PC-9 (cell line): Measurements from ENCODE around the gene GOLPH3. TPM values are rescaled to one million over a fixed set of nuclear protein-coding genes. Genes with fewer than 3 reads are reported as not detected.

Experiments used
- BruUV-seq: library from RNA; stranded (reverse); fragments of 400-500 nt; replicated peaks from 2 replicates; lab custom pipeline; 2021; lab: Mats Ljungman, UMichigan
- CTCF ChIA-PET: fragments of 300-600 bp; sonication (Branson Sonifier 250); formaldehyde crosslinking; loops from one replicate; lab custom pipeline; 2022; ENCODE audit warnings: antibody characterized with exemption; lab: Charles Lee
- POLR2A ChIA-PET: fragments of 300-600 bp; sonication (Branson Sonifier 250); formaldehyde crosslinking; loops from one replicate; lab custom pipeline; 2022; ENCODE audit warnings: antibody characterized with exemption; ENCODE audit not compliant: unreplicated experiment; lab: Charles Lee
- DNase-seq, 2 experiments: peaks; one replicate each; pipeline versions ENCODE4 v3.0.0 to v3.0.0-alpha.2; 2015 to 2022; ENCODE audit warnings: mixed read lengths in 1 of 2
- H2AFZ ChIP-seq: fragments of 200-600 bp; sonication (generic); 2 replicates; pipeline ENCODE4 v1.8.1; 2017; ENCODE audit warnings: antibody characterized with exemption
- H3F3A ChIP-seq: fragments of 200-600 bp; sonication (generic); 2 replicates; pipeline ENCODE4 v1.8.1; 2017; ENCODE audit warnings: antibody characterized with exemption, mild to moderate bottlenecking, low read depth; ENCODE audit not compliant: insufficient read depth
- H3K27ac ChIP-seq: fragments of 200-600 bp; sonication (generic); 2 replicates; pipeline ENCODE4 v1.6.1; 2016; ENCODE audit warnings: mixed run types
- H3K27me3 ChIP-seq: fragments of 200-600 bp; sonication (generic); 2 replicates; pipeline ENCODE4 v1.6.1; 2016; ENCODE audit warnings: low read depth, mixed run types; ENCODE audit not compliant: insufficient read depth
- H3K36me3 ChIP-seq: fragments of 200-600 bp; sonication (generic); 2 replicates; pipeline ENCODE4 v1.6.1; 2016; ENCODE audit warnings: low read depth, mixed run types
- H3K4me1 ChIP-seq: fragments of 200-600 bp; sonication (generic); replicated peaks from 2 replicates; pipeline ENCODE4 v1.6.1; 2016; ENCODE audit warnings: mixed run types; ENCODE audit not compliant: insufficient read depth
- H3K4me2 ChIP-seq: fragments of 200-600 bp; sonication (generic); 2 replicates; pipeline ENCODE4 v1.6.1; 2017; ENCODE audit warnings: mixed run types
- H3K4me3 ChIP-seq: fragments of 200-600 bp; sonication (generic); 2 replicates; pipeline ENCODE4 v1.6.1; 2016; ENCODE audit warnings: mixed run types
- H3K79me2 ChIP-seq: fragments of 200-600 bp; sonication (generic); 2 replicates; pipeline ENCODE4 v1.6.1; 2017; ENCODE audit warnings: low read depth, mixed run types
- H3K9me2 ChIP-seq: fragments of 200-600 bp; sonication (generic); 2 replicates; pipeline ENCODE4 v1.8.1; 2017; ENCODE audit warnings: mild to moderate bottlenecking; ENCODE audit not compliant: insufficient read depth
- H3K9me3 ChIP-seq: fragments of 200-600 bp; sonication (generic); 2 replicates; pipeline ENCODE4 v1.8.1; 2016; ENCODE audit warnings: low read depth; ENCODE audit not compliant: insufficient read depth
- H4K20me1 ChIP-seq: fragments of 200-600 bp; sonication (generic); 2 replicates; pipeline ENCODE4 v1.8.1; 2017; ENCODE audit not compliant: insufficient read depth
- EZH2 ChIP-seq: fragments of 200-600 bp; sonication (generic); IDR thresholded peaks from 2 replicates; pipeline ENCODE4 v1.8.0; 2017; ENCODE audit warnings: antibody characterized with exemption, low read depth
- intact Hi-C: fragments of 100-400 bp; cut with micrococcal nuclease; formaldehyde crosslinking; loops from one replicate; pipeline ENCODE4 v1.10.0; 2022; ENCODE audit not compliant: unreplicated experiment
- total RNA-seq: library from RNA; stranded (reverse); gene quantifications from 2 replicates; pipeline ENCODE4 v1.2.3, GENCODE V29; 2021
- TF ChIP-seq, protein P1 (sequence below): fragments of 200-600 bp; sonication (generic); conservative IDR thresholded peaks from 2 replicates; pipeline ENCODE4 v1.6.1; 2017; ENCODE audit warnings: mixed run types, antibody characterized with exemption, mild to moderate bottlenecking, moderate library complexity

GOLPH3 gene
- total RNA-seq, 1 experiment from 2014 or later = 179 TPM

DNA sequence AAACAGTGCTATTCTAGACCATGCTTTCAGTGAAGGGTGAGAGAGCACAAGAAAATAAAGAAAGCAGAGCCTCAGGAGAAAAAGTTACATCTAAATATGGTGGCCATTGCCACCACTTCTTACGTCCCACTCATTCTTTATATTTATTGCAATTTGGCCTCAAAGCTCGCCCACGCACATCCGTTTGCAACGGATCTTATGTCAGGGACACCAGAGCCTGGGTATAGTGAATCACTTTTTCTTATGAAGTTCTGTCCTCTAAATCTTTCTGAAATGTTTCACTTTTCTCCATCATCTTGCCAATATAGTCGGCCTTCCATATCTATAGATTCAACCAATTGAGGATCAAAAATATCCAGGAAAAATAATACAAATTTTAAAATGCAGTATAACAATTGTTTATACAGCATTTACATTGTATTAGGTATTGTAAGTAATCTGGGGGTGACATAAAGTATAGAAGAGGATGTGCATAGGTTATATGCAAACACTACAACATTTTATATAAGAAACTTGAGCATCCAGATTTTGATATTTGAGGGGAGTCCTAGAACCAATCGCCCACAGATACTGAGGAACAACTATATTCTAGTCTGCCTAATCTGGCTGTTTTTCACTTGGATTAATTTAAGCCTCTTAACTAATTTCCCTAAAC, 35.2 kb downstream of the GOLPH3 start:
- peak in 1 of 2 experiments; percentile 17 for DNase-seq
- Histone ChIP-seq H2AFZ (no peak overlapping the region), H3K9me3 (no peaks in the 10 kb centered on the region), H3K4me1 (no peaks in the 10 kb centered on the region), H3K27ac (no peak overlapping the region), H3K4me2 (no peak overlapping the region), H4K20me1 (peaks cover 30% of the 10 kb centered on the region), H3F3A (peaks cover 13% of the 10 kb centered on the region; the same call in 1 of the 2 replicates), H3K27me3 (no peaks in the 10 kb centered on the region), H3K4me3 (no peak overlapping the region), H3K36me3 (peaks cover 17% of the 10 kb centered on the region; the same call in 1 of the 2 replicates), H3K79me2 (peaks cover 40% of the 10 kb centered on the region), H3K9me2 (no peaks in the 10 kb centered on the region)
- no TSS peak for BruUV-seq
- ChIA-PET CTCF (no interaction called here), POLR2A (no interaction called here)
- TF ChIP-seq, protein P1, sequence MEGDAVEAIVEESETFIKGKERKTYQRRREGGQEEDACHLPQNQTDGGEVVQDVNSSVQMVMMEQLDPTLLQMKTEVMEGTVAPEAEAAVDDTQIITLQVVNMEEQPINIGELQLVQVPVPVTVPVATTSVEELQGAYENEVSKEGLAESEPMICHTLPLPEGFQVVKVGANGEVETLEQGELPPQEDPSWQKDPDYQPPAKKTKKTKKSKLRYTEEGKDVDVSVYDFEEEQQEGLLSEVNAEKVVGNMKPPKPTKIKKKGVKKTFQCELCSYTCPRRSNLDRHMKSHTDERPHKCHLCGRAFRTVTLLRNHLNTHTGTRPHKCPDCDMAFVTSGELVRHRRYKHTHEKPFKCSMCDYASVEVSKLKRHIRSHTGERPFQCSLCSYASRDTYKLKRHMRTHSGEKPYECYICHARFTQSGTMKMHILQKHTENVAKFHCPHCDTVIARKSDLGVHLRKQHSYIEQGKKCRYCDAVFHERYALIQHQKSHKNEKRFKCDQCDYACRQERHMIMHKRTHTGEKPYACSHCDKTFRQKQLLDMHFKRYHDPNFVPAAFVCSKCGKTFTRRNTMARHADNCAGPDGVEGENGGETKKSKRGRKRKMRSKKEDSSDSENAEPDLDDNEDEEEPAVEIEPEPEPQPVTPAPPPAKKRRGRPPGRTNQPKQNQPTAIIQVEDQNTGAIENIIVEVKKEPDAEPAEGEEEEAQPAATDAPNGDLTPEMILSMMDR = no peak
- TF ChIP-seq EZH2 = no peak
- intact Hi-C loops = no loop called here

DNA sequence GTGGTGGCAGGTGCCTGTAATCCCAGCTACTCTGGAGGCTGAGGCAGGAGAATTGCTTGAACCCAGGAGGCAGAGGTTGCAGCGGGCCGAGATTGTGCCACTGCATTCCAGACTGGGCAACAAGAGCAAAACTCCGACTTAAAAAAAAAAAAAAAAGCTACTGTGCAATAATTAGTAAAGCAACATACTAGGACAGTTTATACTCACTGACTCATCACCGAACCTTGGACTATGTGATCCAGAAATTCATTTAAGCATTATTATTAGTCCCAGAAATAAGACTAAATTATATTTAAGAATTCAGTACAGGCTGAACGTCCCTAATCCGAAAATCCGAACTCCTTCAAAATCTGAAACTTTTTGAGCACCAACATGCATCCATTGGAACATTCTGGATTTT, 37.8 kb downstream of the GOLPH3 start:
- TF ChIP-seq EZH2 = no peak
- TF ChIP-seq, protein P1 = no peak
- Histone ChIP-seq H3F3A (peaks cover 23% of the 10 kb centered on the region; the same call in 1 of the 2 replicates), H3K27ac (no peak overlapping the region), H2AFZ (no peak overlapping the region), H3K4me1 (no peaks in the 10 kb centered on the region), H4K20me1 (peaks cover 45% of the 10 kb centered on the region), H3K27me3 (no peaks in the 10 kb centered on the region), H3K9me2 (no peaks in the 10 kb centered on the region), H3K4me2 (no peak overlapping the region), H3K4me3 (no peak overlapping the region), H3K9me3 (no peaks in the 10 kb centered on the region), H3K79me2 (peaks cover 44% of the 10 kb centered on the region), H3K36me3 (peaks cover 26% of the 10 kb centered on the region)
- ChIA-PET POLR2A (interaction anchor here (0.6 kb wide), 1 partner anchor 296 kb away, joined by 7 read pairs; no protein-coding TSS in a partner anchor), CTCF (interaction anchor here (0.6 kb wide), 1 partner anchor 1044 kb away, joined by 5 read pairs; no protein-coding TSS in a partner anchor)
- intact Hi-C loops = no loop called here
- peak in 1 of 2 experiments; percentile 21 for DNase-seq
- BruUV-seq = no TSS peak

DNA sequence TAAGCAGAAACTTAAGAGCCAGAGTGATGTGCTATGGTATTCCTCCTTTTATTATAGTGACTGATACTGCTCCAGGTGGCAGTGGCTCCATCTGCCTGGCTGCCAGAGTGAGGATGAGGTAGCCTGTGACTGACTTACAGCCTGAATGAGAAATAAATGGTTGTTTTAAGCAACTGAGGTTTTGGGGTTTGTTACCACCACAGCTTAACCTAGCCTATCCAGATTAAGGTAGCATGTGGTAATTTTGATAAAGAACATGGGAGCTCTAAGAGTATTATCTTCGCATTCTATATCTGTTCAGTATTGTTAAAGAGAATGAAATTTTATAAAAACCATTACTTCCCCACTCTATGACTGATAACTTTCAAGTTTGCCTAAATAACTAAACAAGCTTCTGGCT, 39.0 kb downstream of the GOLPH3 start:
- BruUV-seq = no TSS peak
- peaks cover 47% of the 10 kb centered on the region for H4K20me1 ChIP-seq
- H3K9me3 ChIP-seq = no peaks in the 10 kb centered on the region
- no peaks in the 10 kb centered on the region for H3K27me3 ChIP-seq
- H3F3A ChIP-seq = peaks cover 20% of the 10 kb centered on the region; the same call in 1 of the 2 replicates
- intact Hi-C loops = no loop called here
- H3K9me2 ChIP-seq = no peaks in the 10 kb centered on the region
- H3K79me2 ChIP-seq = peaks cover 32% of the 10 kb centered on the region
- no peak for TF ChIP-seq EZH2
- TF ChIP-seq, protein P1 = no peak
- no peak overlapping the region for H3K4me2 ChIP-seq
- H3K36me3 ChIP-seq = peaks cover 26% of the 10 kb centered on the region
- no peak overlapping the region for H3K27ac ChIP-seq
- H3K4me1 ChIP-seq = no peaks in the 10 kb centered on the region
- no peak overlapping the region for H3K4me3 ChIP-seq
- ChIA-PET POLR2A (no interaction called here), CTCF (interaction anchor here (0.6 kb wide), 1 partner anchor 94 kb away, joined by 3 read pairs; no protein-coding TSS in a partner anchor)
- no peak overlapping the region for H2AFZ ChIP-seq
- DNase-seq = peak in 1 of 2 experiments; percentile 35
